Measurements from ENCODE around the gene CUL4A. TPM values are rescaled to one million over a fixed set of nuclear protein-coding genes. Genes with fewer than 3 reads are reported as not detected.
A peak's percentile ranks its signal among the peaks of the same experiment; 100 is the strongest.

The CUL4A gene
- total and polyA plus RNA-seq, 9 of the 15 experiments (the other 6 are each of a cell fraction or from before 2014, with no cell fraction given): 21.1 to 92.0 (median 63.2) TPM

GRCh38 chr13:113296823-113297369 is 87.5 kb downstream of the CUL4A start, which contains the start of gene LAMP1 (continued):
- TF ChIP-seq MTF1 (CRISPR knock-in tag; IDR thresholded peaks at IDR 0.05; ENCODE audit: borderline replicate concordance) (no peak), SRF (CRISPR knock-in tag; IDR thresholded peaks at IDR 0.05) (no peak), MNT (conservative IDR thresholded peaks at IDR 0.05) (peak; percentile 95 to 98), NFRKB (IDR thresholded peaks at IDR 0.05; ENCODE audit: low read depth) (peak; percentile 52; the same call in 1 of the 2 replicates), ZNF583 (CRISPR knock-in tag; IDR thresholded peaks at IDR 0.05) (0 out of 2 replicates have a peak, but pooled peaks have one; percentile 65), SUPT5H (IDR thresholded peaks at IDR 0.05) (peak; percentile 52), HNRNPH1 (optimal IDR thresholded peaks at IDR 0.05; ENCODE audit: low read depth, low read length) (no peak), ZNF23 (CRISPR knock-in tag; IDR thresholded peaks at IDR 0.05) (no peak), MBD2 (IDR thresholded peaks at IDR 0.05; ENCODE audit: borderline replicate concordance, low read depth) (peak; percentile 43; the same call in 1 of the 2 replicates), ESRRB (CRISPR knock-in tag; IDR thresholded peaks at IDR 0.05; ENCODE audit: borderline replicate concordance) (no peak), ZMIZ1 (IDR thresholded peaks at IDR 0.05; ENCODE audit: low read depth in 2 of 2, low read length in 2 of 2) (peak in 1 of 2 experiments; percentile 26; a peak in 1 of 4 replicates), HNRNPUL1 (IDR thresholded peaks at IDR 0.05; ENCODE audit: low read length) (no peak), CTCF (IDR thresholded peaks at IDR 0.05 in 2 of 3, conservative IDR thresholded peaks at IDR 0.05 in 1 of 3; ENCODE audit: insufficient read depth in 2 of 3, low read depth in 1 of 3, low read length in 3 of 3) (no peak; a peak in 1 of 6 replicates), E2F3 (CRISPR knock-in tag; IDR thresholded peaks at IDR 0.05) (peak; percentile 77; the same call in 1 of the 2 replicates), DPF2 (IDR thresholded peaks at IDR 0.05) (peak; percentile 35; the same call in 1 of the 2 replicates), HBP1 (CRISPR knock-in tag; IDR thresholded peaks at IDR 0.05) (no peak), MAFG (tag; conservative IDR thresholded peaks at IDR 0.05) (no peak), GTF2B (IDR thresholded peaks at IDR 0.05; ENCODE audit: extremely low read depth, insufficient read length) (no peak), SMARCA5 (IDR thresholded peaks at IDR 0.05) (no peak)

Measured in K562 (cell line).